22Rv1 (cell line): Measurements from ENCODE around the gene CENPV.

Source experiments
- ZFX ChIP-seq: fragments of 450-650 bp; IDR thresholded peaks from 2 replicates; pipeline ENCODE4 v1.6.1; 2017; ENCODE audit warnings: antibody characterized with exemption, borderline replicate concordance
- TF ChIP-seq, protein P1 (sequence below): fragments of 450-650 bp; IDR thresholded peaks from 2 replicates; pipeline ENCODE4 v1.5.1; 2017; ENCODE audit warnings: mild to moderate bottlenecking

DNA sequence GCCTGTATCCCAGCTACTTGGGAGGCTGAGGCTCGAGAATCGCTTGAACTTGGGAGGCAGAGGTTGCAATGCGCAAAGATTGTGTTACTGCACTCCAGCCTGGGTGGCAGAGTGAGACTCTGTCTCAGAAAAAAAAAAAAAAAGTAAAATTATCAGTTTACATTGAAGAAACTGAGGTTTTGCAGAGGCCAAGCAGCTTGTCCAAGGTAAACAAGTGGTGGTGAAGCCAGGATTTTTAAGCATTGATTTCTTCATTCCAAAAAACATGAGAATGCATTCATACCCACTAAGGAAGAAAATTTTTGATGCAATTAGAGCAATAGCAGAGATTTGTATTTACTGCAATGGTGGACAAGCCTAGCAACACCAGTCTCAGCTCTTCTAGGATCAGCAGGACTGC, 52.7 kb downstream of the CENPV start:
- TF ChIP-seq, protein P1, sequence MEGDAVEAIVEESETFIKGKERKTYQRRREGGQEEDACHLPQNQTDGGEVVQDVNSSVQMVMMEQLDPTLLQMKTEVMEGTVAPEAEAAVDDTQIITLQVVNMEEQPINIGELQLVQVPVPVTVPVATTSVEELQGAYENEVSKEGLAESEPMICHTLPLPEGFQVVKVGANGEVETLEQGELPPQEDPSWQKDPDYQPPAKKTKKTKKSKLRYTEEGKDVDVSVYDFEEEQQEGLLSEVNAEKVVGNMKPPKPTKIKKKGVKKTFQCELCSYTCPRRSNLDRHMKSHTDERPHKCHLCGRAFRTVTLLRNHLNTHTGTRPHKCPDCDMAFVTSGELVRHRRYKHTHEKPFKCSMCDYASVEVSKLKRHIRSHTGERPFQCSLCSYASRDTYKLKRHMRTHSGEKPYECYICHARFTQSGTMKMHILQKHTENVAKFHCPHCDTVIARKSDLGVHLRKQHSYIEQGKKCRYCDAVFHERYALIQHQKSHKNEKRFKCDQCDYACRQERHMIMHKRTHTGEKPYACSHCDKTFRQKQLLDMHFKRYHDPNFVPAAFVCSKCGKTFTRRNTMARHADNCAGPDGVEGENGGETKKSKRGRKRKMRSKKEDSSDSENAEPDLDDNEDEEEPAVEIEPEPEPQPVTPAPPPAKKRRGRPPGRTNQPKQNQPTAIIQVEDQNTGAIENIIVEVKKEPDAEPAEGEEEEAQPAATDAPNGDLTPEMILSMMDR: no peak
- TF ChIP-seq ZFX: no peak
